Loucy (cell line): ENCODE measurements around the gene MLXIPL.
"Not testable (repeated sequence)": the region's sequence is repeated elsewhere in the genome, so short reads cannot be mapped to it uniquely, and the experiment has no call there.

Experiments
- EZH2phosphoT487 ChIP-seq: fragments of 200-600 bp; IDR thresholded peaks from 2 replicates; pipeline ENCODE4 v1.6.1; 2018; ENCODE audit warnings: antibody characterized with exemption, mild to moderate bottlenecking, moderate library complexity, borderline replicate concordance
- TF ChIP-seq, protein P1 (sequence below): fragments of 200-600 bp; sonication (generic); conservative IDR thresholded peaks from 2 replicates; pipeline ENCODE4 v1.5.1; 2014; ENCODE audit warnings: mild to moderate bottlenecking, antibody characterized with exemption, low read length

DNA sequence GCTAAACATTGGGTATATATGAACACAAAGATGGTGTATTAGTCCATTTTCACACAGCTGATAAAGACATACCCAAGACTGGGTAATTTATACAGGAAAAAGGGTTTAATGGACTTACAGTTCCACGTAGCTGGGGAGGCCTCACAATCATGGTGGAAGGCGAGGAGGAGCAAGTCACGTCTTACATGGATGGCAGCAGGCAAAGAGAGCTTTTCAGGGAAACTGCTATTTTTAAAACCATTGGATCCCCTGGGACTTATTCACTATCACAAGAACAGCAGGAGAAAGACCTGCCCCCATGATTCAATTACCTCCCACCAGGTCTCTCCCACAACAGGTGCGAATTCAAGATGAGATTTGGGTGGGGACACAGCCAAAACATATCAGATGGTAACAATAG, 31.0 kb upstream of the MLXIPL start:
- TF ChIP-seq, protein P1, sequence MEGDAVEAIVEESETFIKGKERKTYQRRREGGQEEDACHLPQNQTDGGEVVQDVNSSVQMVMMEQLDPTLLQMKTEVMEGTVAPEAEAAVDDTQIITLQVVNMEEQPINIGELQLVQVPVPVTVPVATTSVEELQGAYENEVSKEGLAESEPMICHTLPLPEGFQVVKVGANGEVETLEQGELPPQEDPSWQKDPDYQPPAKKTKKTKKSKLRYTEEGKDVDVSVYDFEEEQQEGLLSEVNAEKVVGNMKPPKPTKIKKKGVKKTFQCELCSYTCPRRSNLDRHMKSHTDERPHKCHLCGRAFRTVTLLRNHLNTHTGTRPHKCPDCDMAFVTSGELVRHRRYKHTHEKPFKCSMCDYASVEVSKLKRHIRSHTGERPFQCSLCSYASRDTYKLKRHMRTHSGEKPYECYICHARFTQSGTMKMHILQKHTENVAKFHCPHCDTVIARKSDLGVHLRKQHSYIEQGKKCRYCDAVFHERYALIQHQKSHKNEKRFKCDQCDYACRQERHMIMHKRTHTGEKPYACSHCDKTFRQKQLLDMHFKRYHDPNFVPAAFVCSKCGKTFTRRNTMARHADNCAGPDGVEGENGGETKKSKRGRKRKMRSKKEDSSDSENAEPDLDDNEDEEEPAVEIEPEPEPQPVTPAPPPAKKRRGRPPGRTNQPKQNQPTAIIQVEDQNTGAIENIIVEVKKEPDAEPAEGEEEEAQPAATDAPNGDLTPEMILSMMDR, result not testable (repeated sequence)
- not testable (repeated sequence) for TF ChIP-seq EZH2phosphoT487
